Type B pancreatic cell (in vitro differentiated cells): Measurements from ENCODE around the gene DHX34. TPM values are rescaled to one million over a fixed set of nuclear protein-coding genes. Genes with fewer than 3 reads are reported as not detected.
"Not testable (repeated sequence)": the region's sequence is repeated elsewhere in the genome, so short reads cannot be mapped to it uniquely, and the experiment has no call there.

Experiments used
- DNase-seq: peaks from one replicate; pipeline ENCODE4 v3.0.0; 2021; ENCODE audit warnings: mixed read lengths; ENCODE audit not compliant: unreplicated experiment; ENCODE audit errors: extremely low spot score
- H3K27ac Mint-ChIP-seq: 2 replicates; pipeline ENCODE4 v1.8.0; 2021; ENCODE audit warnings: mild to moderate bottlenecking, mixed read lengths
- H3K27me3 Mint-ChIP-seq: 2 replicates; pipeline ENCODE4 v1.8.0; 2021; ENCODE audit warnings: mixed read lengths
- H3K36me3 Mint-ChIP-seq: 2 replicates; pipeline ENCODE4 v1.8.0; 2021; ENCODE audit warnings: mixed read lengths
- H3K4me1 Mint-ChIP-seq: one replicate; pipeline ENCODE4 v1.8.0; 2021; ENCODE audit warnings: mixed read lengths; ENCODE audit not compliant: unreplicated experiment
- H3K4me3 Mint-ChIP-seq: 2 replicates; pipeline ENCODE4 v1.8.0; 2021; ENCODE audit warnings: mild to moderate bottlenecking, mixed read lengths
- H3K9me3 Mint-ChIP-seq: 2 replicates; pipeline ENCODE4 v1.8.0; 2021; ENCODE audit warnings: mixed read lengths
- total RNA-seq: library from RNA; stranded (reverse); gene quantifications from 2 replicates; pipeline ENCODE4 v1.2.1, GENCODE V29; 2021; ENCODE audit warnings: low replicate concordance
- TF ChIP-seq, protein P1 (sequence below): fragments of 200-600 bp; sonication (generic); conservative IDR thresholded peaks from 2 replicates; pipeline ENCODE4 v1.5.0; 2021; ENCODE audit warnings: antibody characterized with exemption, mild to moderate bottlenecking

DHX34 gene
- total RNA-seq, 1 donor from 2014 or later = 32.9 TPM

DNA sequence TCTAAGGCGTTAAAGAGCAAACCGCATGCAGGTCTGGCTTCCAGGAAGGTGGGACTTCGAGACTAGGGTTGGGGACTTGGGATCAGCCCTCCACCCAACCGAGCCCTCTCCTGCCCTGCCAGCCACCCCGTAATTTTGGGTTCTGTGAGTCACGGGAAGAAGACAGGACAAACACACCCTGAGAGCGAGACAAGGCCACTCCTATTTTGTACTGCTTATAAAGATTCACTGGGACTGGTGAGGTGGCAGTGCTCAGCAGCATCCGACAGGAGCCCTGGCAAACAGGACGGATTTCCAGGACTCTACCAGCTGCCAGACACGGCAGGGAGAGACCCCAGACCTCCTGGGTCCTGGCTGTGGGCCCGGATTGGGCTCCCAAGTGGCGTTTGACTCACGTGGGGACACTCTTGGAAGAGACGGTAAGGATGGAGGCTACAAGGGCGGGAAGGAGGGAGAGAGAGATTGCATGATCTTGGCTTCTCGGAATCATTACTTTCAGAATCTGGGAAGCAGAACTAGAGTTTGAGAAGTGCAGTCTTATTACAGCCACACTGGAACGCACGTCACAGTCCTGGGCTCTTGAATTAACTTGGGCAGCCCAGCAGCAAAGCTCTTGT lies 17.1 kb upstream of the DHX34 start, which contains the start of gene C5AR2:
Gene C5AR2, plus strand, starts transcription at position 245 of the 617 bp plus-strand sequence. CDS start 8,625 bp downstream, outside the sequence.
- no peak within 1 kb of the TSS for H3K4me3 Mint-ChIP-seq
- TF ChIP-seq, protein P1, sequence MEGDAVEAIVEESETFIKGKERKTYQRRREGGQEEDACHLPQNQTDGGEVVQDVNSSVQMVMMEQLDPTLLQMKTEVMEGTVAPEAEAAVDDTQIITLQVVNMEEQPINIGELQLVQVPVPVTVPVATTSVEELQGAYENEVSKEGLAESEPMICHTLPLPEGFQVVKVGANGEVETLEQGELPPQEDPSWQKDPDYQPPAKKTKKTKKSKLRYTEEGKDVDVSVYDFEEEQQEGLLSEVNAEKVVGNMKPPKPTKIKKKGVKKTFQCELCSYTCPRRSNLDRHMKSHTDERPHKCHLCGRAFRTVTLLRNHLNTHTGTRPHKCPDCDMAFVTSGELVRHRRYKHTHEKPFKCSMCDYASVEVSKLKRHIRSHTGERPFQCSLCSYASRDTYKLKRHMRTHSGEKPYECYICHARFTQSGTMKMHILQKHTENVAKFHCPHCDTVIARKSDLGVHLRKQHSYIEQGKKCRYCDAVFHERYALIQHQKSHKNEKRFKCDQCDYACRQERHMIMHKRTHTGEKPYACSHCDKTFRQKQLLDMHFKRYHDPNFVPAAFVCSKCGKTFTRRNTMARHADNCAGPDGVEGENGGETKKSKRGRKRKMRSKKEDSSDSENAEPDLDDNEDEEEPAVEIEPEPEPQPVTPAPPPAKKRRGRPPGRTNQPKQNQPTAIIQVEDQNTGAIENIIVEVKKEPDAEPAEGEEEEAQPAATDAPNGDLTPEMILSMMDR = no peak
- no peaks in the 10 kb centered on the region for H3K36me3 Mint-ChIP-seq
- H3K4me1 Mint-ChIP-seq = no peaks in the 10 kb centered on the region
- DNase-seq = no peak
- no peak within 1 kb of the TSS for H3K27ac Mint-ChIP-seq
- no peaks in the 10 kb centered on the region for H3K9me3 Mint-ChIP-seq
- peaks cover 10% of the 10 kb centered on the region for H3K27me3 Mint-ChIP-seq

DNA sequence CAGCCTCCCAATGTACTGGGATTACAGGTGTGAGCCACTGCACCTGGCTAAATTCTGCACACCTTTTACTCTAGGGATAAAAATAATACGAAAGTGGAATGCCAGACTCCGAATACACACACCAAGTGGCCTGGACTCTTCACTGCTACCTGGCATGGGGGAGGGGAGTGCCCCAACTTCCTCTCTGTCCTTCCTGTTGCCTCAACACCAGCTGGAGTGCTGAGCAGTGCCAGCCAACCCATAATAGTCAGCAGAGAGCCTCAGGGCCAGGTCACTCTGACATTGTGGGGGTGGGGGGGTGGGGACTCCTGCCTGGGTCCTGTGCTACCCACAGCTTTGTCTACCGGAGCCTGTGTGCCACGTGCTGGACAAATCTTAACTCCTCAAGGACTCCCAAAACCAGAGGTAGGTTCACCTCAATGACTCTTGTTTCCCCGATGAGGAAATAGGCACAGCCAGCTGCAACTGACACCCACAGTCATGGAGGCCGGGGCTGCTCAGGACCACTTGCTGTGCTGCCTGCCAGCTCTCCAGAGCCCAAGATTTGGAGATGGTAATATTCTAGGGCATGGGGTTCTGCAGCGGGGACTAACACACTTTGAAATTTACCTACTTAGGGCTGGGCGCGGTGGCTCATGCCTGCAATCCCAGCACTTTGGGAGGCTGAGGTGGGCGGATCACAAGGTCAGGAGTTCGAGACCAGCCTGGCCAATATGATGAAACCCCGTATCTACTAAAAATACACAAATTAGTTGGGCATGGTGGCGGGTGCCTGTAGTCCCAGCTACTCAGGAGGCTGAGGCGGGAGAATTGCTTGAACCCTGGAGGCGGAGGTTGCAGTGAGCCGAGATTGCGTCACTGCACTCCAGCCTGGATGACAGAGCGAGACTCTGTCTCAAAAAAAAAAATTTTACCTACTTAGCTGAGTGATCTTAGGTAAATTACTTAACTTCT lies 12.1 kb upstream of the DHX34 start:
- not testable (repeated sequence) for H3K4me3 Mint-ChIP-seq, DNase-seq, H3K27me3 Mint-ChIP-seq, H3K9me3 Mint-ChIP-seq, H3K27ac Mint-ChIP-seq, H3K36me3 Mint-ChIP-seq, H3K4me1 Mint-ChIP-seq

DNA sequence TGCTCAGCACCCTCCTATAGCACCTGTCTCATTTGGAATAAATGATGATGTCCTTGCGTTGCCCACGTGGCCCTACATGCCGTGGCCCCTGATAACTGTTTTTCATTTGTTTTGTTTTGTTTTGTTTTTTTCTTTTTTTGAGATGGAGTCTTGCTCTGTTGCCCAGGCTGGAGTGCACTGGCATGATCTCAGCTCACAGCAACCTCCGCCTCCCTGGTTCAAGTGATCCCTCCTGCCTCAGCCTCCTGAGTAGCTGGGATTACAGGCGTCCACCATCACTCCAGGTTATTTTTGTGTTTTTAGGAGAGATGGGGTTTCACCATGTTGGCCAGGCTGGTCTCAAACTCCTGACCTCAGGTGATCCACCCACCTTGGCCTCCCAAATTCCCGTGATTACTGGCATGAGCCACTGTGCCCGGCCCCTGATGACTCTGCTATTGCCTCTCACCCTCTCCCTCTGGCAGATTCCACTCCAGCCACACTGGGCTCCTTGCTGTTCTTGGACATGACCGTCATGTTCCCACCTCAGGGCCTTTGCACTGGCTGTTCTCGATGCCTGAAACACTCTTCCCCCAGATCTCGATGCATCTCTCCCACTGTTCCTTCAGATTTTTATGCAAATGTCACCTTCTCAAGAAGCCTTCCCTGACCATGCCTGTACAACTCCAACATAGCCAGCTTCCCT lies 9.8 kb upstream of the DHX34 start:
- no peaks in the 10 kb centered on the region for H3K27me3 Mint-ChIP-seq
- no peak overlapping the region for H3K4me3 Mint-ChIP-seq
- no peaks in the 10 kb centered on the region for H3K4me1 Mint-ChIP-seq
- H3K9me3 Mint-ChIP-seq = no peaks in the 10 kb centered on the region
- no peaks in the 10 kb centered on the region for H3K36me3 Mint-ChIP-seq
- H3K27ac Mint-ChIP-seq = no peak overlapping the region
- DNase-seq = no peak
- TF ChIP-seq, protein P1 = no peak

DNA sequence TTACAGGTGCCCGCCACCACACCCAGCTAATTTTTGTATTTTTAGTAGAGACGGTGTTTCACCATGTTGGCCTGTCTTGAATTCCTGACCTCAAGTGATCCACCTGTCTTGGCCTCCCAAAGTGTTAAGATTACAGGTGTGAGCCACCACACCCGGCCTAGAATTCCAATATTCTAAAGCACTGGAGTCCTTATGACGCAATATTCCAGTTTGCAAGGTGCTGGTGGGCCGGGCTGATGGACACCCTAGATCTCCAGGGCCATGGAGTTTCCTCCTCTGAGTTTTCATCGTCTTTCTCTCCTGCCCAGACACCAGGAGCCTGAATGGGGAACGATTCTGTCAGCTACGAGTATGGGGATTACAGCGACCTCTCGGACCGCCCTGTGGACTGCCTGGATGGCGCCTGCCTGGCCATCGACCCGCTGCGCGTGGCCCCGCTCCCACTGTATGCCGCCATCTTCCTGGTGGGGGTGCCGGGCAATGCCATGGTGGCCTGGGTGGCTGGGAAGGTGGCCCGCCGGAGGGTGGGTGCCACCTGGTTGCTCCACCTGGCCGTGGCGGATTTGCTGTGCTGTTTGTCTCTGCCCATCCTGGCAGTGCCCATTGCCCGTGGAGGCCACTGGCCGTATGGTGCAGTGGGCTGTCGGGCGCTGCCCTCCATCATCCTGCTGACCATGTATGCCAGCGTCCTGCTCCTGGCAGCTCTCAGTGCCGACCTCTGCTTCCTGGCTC lies 8.5 kb upstream of the DHX34 start:
- H3K4me1 Mint-ChIP-seq = no peaks in the 10 kb centered on the region
- DNase-seq = no peak
- no peaks in the 10 kb centered on the region for H3K27me3 Mint-ChIP-seq
- H3K9me3 Mint-ChIP-seq = no peaks in the 10 kb centered on the region
- no peaks in the 10 kb centered on the region for H3K36me3 Mint-ChIP-seq
- no peak overlapping the region for H3K4me3 Mint-ChIP-seq
- TF ChIP-seq, protein P1 = no peak
- no peak overlapping the region for H3K27ac Mint-ChIP-seq

DNA sequence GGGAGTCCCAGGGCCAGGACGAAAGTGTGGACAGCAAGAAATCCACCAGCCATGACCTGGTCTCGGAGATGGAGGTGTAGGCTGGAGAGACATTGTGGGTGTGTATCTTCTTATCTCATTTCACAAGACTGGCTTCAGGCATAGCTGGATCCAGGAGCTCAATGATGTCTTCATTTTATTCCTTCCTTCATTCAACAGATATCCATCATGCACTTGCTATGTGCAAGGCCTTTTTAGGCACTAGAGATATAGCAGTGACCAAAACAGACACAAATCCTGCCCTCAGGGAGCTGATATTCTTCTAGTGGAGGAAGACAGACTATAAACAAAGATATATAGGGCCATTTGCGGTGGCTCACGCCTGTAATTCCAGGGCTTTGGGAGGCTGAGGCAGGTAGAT lies 7.4 kb upstream of the DHX34 start:
- no peak for DNase-seq
- TF ChIP-seq, protein P1 = no peak
- no peaks in the 10 kb centered on the region for H3K27me3 Mint-ChIP-seq

More for the DNA sequence above, 7.4 kb upstream of the DHX34 start:
- H3K4me1 Mint-ChIP-seq = no peaks in the 10 kb centered on the region
- no peak overlapping the region for H3K4me3 Mint-ChIP-seq
- no peaks in the 10 kb centered on the region for H3K36me3 Mint-ChIP-seq
- H3K9me3 Mint-ChIP-seq = no peaks in the 10 kb centered on the region
- H3K27ac Mint-ChIP-seq = no peak overlapping the region
